ENCODE measurements around the gene TMEM269.

The TMEM269 gene

GRCh38 chr1:42848823-42849537 is 64.2 kb downstream of the TMEM269 start:
- DNase-seq (ENCODE audit: low read depth) = peak; percentile 38

GRCh38 chr1:42849944-42850343 is 65.2 kb downstream of the TMEM269 start:
- DNase-seq (ENCODE audit: low read depth) = no peak
